CD1c-positive myeloid dendritic cell (primary cell): ENCODE data around the gene HTR2A.

Experiments
- DNase-seq: peaks from one replicate; pipeline ENCODE4 v3.0.0-alpha.2; 2016; ENCODE audit errors: extremely low spot score

The HTR2A gene

DNA sequence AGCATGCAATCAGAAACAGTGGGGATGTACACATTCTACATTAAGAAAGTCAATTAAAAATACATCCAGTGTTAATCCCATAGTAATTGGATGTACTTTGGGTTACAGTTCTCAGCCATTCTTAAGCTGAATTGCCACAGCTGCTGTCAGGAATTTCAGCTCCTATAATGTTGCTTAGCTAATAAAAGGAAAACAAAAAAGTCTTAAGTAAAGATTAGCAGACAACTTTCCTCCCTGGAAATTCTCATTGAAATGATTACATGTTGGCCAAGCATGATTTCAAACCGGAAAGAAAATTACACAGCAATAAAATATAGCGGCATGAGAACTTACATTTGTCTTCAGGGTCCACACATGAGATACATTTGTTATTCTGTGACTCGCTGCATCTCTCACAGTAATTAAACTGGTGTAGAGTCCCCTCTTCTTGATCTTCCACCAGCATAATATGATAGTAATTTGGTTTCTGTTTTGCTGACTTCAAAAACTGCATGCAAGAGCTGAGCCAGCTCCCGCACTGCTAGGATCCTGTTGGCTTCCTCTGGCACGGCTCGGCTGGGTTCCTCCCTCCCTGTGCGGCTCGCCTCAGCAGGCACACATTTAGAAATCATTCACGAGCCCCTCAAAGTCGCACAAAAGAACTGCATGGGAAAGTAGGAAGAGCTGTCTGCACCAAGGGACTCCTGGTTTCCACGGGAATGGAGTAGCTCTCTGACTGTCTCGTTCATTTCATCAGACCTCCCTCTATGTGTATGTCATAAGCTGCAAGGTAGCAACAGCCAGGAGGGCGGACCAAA lies at the start of gene HTR2A:
TSS of gene HTR2A (minus strand) at position 713 of the 797 bp plus-strand sequence. CDS start 1,147 bp downstream, outside the sequence.
- DNase-seq: no peak

DNA sequence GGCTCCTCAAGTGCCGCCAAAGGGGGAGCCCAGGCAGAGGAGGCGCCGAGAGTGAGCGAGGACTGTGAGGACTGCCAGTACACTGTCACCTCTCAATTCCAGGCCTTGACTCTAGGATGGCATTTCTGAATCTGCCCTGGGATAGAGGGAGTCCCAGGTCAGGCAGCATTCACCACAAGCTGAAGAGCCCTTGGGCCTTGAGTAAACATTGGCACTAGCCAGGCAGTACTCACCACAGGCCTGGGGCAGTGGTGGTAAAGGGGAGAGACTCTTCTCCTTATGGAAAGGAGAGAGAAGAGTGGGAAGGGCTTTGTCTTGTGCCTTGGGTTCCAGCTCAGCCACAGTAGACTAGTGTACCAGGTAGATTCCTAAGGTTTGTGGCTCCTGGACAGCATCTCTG lies 39.7 kb upstream of the HTR2A start:
- DNase-seq: no peak

DNA sequence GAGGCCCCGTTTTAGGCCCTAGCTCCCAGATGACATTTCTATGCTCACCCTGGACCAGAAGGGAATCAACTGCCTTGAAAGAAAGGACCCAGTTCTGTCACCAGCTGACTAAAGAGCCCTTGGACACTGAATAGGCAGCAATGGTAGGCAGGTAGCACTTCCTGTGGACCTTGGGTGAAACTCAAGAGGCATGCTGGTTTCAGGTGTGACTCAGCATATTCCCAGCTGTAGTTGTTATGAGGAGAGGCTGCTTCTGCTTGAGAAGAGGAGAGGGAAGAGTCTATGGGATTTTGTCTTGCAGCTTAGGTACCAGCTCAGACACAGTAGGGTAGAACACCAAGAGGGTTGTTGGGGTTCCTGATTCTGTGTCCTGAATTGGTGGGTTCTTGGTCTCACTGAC lies 37.9 kb upstream of the HTR2A start:
- no peak for DNase-seq

DNA sequence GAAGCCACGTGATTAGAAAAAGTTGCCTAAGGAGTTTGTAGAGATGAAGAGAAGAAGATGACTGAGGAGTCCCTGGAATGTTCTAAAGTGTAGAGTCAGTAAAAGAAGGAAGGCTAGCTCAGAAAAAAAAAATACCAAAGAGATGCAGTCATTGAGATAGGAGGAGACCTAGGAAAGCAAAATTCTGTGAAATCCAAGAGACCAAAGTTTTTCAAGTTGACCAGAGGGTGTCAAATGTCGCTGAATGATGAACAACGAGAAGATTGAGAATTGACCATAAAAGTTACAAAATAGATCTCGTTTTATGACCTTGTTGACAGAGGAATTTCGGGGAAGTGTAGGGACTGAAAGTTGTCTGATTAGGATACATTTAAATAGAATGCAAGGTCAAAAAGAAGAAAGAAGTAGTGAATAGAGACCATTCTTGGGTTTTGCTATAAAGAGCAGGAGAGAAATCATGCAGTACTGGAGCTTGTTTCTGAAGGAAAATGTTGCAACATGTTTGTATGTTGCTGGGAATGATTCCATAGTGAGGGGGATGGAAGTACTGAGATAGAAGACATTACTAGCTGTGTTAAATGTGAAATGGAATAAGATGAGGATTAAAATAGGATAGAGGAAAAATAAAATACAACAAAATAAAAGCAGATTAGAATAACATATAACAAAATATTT lies 30.2 kb upstream of the HTR2A start:
- DNase-seq: no peak

DNA sequence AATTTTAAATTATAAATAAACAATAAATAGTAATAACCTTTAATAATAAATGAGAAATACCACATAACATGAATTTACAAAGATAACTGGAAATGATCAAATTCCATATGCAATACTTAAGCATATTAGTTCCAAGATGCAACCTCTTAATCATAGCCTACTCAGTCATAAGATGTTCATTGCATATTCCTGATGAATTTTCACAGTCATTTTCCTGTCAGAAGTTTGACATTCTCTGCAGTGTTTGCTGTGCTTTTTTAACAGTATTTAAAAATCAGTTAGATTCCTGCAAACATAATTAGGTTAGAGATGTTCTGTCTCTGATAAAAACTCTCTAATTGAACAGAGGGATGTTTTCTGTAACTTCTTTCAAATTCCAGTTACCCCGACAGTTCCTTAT lies 28.6 kb upstream of the HTR2A start:
- DNase-seq: no peak

DNA sequence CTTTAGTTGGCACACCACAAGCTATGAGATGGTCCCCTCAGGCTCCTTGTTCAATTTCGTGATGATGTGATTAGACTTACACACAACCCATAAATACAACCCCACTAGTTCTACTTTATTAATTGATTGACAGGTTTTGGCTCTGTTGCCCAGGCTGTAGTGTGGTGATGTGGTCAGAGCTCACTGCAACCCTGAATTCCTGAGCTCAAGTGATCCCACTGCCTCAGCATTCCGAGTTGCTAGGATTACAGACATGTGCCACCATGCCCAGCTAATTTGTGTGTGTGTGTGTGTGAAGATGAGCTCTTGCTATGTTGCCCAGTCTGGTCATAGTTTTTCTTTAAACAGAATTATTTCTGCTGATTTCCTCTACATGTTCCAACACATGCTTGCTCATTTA lies 17.5 kb upstream of the HTR2A start:
- DNase-seq: no peak

DNA sequence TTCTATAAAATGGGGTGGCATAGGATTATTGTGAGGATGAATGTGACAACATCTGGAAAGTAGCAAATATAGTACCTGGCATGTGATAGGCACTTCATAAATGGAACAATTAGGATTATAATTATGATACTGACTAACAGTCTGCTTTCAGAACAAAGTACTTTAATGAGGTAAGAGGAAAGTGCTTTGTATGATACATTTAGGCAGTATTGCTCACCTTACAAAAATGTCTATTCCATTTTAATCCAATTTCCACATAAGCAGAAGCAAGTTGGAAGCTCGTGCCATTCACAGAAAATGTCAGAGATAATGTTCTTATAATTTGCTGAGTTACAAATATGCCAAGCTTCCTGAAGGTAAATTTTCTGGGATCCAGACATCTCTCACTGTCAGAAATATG lies 16.9 kb upstream of the HTR2A start:
- DNase-seq: no peak

DNA sequence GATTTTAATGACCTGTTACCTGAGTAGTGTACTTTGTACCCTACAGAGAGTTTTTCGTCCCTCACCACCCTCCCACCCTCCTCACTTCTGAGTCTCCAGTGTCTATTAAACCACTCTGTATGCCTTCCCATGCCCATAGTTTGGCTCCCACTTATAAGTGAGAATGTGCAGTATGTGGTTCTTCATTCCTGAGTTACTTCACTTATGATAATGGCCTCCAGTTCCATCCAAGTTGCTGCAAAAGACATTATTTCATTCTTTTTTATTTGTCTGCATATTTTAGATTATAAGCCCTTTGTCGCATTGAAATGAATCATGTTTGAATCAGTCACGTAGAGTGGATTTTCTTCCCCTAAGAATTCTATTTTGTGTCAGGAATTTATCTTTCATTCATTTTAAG lies 12.2 kb upstream of the HTR2A start:
- DNase-seq: no peak

DNA sequence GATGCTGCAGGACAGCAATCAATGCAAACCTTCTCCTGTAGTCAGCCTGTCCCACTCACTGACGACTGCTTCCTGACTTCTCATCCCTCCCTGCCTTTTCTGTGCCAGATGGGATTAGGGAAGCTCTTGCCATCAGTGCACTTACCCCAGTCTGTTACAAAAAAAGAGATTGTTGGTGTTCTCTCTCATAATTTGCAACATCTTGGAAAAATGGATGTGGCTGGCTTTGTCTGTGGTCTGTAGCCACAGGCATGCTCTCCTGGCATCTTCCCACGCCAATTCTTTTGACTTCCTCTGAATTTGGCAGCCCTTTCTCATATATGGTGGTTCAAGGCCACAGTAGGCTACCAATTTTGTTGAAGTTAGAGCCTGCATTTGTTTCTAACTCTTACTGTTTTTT lies 11.6 kb upstream of the HTR2A start:
- no peak for DNase-seq

DNA sequence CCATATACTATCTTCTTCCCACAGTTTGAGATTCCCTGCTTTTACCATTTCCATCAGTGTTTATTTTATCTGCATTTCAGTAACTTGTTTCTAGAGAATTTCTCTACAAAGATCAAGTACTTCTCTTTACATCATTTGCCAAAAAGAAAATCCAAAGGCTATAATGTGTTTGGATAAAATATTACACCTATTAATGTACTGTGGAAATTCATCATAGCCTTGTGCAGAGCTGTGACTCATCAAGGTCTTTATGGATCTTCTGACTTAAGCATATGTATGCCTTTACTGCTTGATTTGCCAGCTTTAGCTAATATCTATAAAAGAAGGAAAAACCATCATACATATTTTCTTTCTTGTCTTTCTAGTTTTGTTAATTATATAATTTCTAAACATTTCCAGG lies 9.6 kb upstream of the HTR2A start:
- DNase-seq: no peak

DNA sequence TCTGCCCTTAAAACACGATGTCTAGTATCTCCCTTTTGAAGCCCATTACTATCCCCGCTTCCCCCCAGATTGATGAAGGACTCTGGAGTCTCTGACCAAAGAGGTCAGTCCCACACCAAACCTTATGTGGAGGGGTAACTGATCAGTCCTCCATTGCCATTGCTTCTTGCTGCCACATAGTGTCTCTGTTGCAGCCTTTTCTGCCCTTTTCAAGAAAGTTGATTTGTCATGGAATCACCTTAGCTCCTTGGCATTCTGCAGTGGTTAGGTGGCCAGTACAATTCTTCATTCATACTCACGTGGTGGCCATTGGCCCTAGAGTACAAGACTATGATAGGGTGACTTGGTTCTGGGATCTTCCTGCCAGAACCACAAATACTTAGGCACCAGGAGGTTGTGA lies 8.4 kb upstream of the HTR2A start:
- DNase-seq: no peak

DNA sequence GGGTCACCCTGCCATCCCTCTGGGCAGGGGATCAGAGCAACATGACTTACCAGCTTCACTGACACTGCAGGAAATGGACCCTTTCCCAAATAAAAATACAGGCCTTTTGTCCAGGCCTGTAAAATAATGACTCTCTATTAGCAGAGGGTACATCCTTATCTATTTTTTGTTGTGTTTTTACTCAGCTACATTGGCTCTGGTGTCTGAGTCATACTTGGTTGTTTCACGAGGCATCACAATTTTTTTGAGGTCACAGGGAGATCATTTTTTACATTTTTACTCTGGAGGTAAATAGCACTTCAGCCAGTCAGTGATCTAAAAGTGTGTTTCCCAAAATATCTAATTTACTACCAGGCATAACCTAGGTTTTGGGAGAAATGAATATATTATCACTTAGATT lies 6.9 kb upstream of the HTR2A start:
- no peak for DNase-seq

DNA sequence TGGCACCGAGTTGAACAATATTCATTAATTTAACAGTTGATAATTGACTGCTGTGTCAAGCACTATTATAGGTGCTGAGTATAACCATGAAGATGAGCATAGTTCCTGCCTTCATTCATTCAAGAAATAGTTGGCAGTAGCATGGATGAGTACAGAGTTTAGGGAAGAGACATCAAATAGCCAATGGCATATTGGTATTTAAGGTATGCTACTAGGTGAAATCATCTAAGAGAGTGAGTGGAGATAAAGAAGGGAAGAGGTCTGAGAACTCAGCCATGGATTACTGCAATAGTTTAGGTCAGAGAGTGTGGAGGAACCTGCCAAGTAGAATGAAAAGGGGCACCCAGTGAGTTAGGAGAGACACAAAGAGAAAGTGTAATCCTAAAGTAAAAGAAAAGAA lies 4.9 kb upstream of the HTR2A start:
- no peak for DNase-seq

DNA sequence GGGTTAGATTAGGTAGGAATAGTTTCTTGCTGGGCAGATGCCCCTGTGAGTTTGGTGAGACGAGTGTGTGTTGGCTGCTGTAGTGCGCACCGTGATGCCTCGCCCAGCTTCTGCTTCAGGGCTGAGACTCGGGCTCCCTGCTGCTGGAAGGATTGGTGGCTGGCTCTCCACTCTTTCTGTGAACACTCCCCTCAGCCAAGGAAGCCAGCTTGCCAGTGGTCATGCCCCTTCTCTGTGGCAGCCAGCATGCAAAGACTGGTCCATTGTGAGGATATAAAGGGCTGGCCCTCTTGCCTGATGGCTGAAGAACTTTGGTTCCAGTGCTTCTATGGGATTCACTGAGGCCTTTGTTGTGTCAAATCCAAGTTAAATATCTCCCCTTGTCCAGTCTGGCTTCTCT lies 2.9 kb upstream of the HTR2A start:
- no peak for DNase-seq

DNA sequence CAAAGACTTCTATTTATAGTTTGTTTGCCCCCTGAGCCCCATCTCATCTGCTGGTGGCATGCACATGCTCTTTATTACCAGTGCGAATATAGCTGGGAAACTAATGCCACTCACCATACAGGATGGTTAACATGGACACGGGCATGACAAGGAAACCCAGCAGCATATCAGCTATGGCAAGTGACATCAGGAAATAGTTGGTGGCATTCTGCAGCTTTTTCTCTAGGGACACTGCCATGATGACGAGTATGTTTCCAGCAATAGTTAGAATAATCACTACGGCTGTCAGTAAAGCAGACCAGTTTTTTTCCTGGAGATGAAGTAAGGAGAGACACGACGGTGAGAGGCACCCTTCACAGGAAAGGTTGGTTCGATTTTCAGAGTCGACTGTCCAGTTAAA lies 1.5 kb downstream of the HTR2A start:
- DNase-seq: no peak

DNA sequence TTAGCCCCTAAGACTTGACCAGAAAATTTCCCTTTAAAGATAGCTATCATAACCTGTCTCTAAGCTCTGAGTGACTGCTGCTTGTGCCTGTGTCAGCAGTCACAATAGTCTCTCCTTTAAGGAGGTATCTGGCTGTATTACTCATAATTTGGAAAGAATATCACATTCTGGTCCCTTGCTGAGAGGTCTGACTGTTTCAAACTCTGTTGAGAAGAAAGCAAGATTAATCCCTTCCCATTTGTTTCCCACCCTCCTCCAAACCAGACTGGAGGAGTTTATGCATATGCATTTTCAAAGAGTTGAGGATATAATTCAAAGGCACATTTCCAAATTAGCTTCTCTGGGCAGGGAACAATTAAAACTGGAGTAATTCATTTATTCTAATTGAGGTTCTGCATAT lies 2.3 kb downstream of the HTR2A start:
- DNase-seq: no peak

DNA sequence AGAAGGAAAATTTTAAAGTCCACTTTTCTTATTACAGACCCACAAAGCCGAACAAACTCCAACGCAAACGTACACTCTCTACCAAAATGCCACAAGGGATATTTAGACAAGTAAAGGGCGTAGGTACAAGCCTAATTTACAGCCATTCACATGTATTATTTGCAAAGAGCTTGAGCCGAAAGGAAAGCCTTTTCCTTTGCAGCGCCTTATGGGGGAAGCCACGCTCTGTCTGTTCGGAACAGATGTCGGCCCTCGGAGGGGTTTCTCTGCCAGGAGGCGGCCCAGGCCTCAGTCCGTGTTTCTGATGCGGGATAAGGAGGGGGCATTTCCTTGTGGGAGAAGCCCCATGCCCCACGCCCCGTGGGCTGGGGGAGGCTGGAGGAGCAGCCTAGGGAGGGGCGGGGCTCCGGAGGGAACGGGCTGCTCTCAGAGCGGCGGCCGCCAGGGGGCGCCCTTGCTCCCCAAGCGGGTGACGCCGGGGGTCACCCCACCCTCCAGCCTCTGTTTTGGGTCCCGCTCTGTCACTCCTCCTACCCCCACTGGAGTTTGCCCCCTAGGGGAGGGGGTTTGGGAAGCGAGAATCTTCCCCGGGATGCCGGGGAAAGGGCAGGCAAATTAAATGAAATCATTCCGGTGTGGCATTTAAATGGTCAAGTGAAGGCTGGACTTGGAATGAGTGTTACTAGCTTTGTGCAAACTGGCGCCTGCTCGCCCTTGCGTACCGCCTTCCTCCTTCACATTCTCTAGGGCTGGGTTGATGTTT lies 2.9 kb downstream of the HTR2A start:
- DNase-seq: peak; percentile 79

DNA sequence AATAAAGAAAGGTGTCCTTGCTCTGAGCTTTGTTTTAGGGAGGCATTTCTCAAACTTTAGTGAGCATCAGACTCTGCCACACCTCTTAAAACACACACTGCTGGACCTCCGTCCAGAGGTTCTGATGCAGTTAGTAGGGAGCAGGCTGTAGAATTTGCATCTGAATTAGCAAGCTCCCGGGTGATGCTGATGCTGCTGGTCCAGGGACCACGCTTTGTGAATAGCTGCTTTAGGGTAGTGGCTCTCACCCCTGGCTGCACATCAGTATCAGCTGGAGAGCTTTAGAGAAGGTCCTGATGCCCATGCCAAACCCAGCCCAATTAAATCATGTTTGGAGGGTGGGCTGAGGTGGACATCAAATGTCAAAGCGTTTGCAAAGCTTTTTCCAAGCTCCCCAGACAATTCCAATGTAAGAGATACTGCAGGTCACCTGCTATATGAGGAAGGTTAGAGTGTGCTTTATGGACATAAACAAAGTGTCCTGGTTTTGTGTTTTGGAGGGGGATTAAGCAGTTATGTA lies 3.6 kb downstream of the HTR2A start:
- DNase-seq: no peak

DNA sequence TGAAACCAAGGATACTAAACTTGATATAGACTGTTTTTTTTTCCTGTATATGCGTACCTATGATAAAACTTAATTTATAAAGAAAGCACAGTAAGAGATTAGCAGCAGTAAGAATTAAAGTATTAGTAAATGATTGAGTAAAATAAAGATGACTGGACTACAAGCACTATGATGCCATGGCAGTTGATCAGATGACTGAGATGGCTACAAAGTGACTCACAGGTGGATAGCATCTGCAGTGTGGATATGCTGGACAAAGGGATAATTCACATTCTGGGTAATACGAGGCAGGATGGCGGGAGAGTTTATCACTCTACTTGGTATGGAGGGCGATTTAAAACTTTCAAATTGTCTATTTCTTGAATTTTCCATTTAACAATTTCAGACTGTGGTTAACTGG lies 11.8 kb downstream of the HTR2A start:
- DNase-seq: no peak

DNA sequence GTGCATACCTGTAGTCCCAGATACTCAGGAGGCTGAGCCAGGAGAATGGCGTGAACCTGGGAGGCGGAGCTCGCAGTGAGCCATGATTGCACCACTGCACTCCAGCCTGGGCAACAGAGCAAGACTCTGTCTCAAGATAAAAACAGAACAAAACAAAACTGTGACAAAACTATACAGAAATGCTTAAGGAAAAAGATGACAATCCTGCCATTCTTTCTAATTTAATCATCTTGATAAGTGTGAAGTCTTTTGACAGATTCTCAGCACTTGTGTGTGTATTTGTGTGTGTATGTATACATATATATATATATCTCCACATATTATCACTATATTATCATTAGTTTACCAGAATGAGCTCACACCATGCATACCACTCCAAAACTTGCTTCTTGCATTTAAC lies 12.3 kb downstream of the HTR2A start:
- DNase-seq: no peak

DNA sequence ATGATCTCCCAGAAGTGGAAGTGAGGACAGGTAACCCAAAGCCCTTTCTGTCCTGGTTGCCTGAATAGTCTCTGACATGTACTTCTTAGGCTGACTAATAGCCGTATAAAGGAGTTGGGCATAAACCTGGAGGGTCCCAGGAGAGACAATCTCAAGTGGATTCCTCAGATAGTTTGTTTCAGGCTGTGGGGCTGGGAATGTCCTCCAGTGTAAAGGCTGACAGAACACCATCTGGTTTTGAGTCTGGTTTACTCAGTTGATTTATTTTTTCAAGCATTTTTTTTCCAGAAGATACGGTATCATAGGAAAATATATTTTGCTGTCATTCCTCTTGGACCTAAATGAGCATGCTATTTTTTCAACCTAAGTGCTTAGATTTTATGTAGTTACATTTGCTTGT lies 15.2 kb downstream of the HTR2A start:
- DNase-seq: no peak

DNA sequence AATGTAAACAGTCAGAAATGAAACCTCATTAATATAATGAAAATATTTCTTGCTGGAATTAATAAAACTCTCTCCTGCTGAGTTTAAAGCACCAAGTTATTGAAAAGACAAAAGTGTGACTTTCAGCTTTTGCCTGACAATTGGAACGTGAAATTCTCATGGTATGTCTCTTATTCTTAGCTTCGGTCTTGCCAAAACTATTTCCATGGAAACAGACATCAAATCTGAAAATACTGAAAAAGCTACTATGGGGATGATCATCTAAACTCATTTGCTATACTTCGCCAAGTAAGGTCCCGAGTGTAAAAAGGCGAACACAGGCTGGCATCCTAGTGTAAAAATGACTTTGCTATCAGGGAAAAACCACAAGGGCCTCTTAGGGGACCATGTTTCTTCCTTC lies 22.8 kb downstream of the HTR2A start:
- DNase-seq: no peak

DNA sequence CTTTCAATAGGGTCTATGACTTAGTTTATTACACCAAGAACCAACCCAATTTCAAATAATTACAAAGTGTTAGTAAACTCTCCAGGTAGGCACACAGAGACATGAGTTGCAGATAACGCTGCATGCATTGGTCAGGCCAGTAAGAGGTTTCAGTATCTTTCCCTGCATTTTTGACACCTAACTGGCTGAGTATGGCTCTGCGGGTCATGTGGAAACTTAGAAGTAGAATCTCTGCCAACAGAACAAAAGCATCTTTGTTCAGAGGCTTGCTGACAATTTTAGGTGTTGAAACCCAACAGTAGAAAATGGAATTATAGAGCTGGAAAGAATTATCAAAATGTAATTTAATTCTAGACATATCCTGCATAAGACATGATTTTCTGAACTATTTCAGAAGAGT lies 25.3 kb downstream of the HTR2A start:
- no peak for DNase-seq
